ENCODE data around the gene CAMK1D.

CAMK1D gene

GRCh38 chr10:12657489-12657888 lies 308.1 kb downstream of the CAMK1D start:
- no peak for DNase-seq (ENCODE audit: low spot score)

GRCh38 chr10:12658526-12658925 lies 309.2 kb downstream of the CAMK1D start:
- DNase-seq (ENCODE audit: low spot score), result no peak

DNA sequence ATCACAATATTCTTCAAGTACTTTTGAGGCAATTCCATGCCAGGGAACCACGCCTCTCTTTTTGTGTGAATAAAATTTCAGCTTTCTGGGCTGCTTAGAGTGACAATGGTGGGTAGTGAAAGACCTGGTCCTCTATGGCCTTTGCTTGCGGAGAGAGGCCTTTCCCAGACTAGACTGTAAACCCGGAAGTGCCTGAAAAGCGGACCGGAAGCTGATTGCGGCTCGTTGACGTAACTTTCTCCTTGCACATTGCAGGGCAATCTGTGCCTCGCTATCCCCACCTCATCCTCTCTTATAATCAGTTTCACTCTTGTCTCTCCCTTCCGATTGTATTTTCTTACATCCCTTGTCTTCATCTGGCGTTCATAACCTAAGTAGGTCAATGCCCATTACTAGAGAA lies 310.4 kb downstream of the CAMK1D start:
- no peak for DNase-seq (ENCODE audit: low spot score)

DNA sequence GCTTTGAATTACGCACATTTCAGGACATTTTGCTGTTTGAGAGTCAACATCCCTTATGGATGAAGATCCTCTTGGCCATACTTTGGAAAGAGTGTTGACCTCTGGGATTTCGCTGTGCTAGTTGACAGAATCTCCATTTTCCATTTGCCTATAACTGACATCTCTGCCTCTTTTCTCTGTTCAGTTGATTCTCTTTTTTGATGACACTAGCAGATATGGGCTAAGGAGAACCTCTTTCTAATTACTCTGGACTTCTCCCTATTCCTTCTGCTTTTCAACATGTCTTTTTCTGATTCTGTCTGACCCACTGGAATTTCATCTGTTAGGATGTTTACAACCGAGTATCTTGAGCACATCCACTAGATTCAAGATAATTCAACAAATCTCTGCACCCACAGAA lies 311.5 kb downstream of the CAMK1D start:
- DNase-seq (ENCODE audit: low spot score), result no peak

GRCh38 chr10:12661671-12662070 lies 312.3 kb downstream of the CAMK1D start:
- DNase-seq (ENCODE audit: low spot score), result no peak

DNA sequence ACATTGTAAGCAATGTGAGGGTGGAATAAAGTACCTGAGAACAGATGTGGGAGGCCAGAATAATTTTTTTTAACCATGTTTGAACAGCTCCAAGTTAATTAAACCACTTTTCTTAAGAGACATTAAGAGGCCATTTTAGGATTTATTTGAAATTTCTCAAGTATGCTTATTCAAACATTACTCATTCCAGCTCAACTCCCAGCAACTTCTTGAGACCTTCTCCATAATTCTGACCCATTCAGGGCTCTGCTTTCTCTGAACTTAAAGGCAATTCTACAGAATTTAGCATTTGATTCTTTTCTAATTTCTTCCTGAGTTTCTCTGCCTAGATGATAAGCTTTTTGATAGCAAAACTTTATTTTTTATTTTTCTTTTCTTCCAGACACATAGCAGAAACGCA lies 314.5 kb downstream of the CAMK1D start:
- no peak for DNase-seq (ENCODE audit: low spot score)

DNA sequence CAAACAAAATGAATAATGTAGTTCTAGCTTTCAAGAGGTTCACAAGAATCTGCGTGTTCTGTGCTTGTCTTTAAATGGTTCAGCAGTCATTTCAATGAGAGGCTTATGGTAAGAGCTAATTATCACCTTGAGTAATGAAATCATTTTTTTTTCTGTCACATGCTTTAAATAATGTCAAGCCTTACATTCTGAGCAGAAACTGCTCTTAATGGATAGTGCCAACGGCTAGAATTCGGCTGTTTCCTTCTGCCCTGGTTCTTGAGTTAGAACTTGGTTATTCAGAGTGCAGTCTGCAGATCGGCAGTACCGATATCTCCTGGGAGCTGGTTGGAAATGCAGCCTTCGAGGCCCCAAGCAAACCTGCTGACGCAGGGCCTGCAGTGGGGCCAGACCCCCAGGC lies 316.2 kb downstream of the CAMK1D start:
- no peak for DNase-seq (ENCODE audit: low spot score)

DNA sequence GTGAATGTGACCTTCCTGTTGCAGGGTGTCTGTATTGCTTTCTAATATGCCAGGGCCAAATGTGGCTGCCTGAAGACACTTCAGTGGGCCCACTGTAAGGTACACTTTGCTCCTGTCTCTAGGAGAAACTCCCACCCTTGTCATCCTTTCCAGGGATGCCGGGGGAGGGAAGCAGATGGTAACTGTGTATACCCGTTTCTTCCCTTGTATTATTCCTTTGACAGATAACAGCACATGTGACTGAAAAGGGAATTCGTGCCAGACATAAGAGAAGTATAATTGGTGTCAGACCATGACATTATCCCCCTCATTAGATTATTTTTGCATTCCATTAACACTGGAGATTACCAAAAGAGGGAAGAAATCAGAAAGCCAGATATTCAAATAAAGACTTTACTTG lies 317.7 kb downstream of the CAMK1D start:
- no peak for DNase-seq (ENCODE audit: low spot score)

DNA sequence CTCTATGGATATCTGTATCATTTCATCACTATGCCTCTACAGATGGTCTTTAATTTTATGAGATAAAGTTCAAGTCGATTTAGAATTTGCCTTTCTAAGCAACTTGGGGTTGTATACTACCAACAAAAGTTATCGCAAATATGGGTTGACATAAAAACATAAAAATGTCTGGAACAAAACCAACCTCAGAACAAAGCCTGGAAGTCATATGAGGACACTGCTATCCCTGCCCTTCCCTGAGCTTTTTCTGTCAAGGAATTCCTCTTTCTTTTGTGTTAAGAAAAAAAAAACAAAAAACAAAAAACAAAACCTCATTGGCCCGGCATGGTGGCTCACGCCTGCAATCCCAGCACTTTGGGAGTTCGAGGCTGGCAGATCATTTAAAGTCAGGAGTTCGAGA lies 319.3 kb downstream of the CAMK1D start:
- DNase-seq (ENCODE audit: low spot score), result no peak

DNA sequence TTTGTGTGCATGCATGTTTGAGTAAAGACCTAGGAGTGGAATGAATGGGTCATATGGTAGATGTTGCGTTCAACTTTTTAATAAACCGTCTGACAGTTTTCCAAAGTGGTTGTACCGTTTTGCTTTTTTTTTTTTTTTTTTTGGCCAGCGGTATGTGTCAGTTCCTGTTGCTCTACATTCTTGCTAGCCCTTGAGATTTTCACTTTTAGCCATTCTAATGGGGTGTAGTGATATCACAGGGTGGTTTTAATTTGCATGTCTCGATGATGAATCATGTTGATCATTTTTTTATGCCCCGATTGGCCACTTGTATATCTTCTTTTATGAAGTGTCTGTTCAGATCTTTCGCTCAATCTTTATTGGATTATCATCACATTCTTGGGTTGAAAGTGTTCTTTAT lies 320.7 kb downstream of the CAMK1D start:
- no peak for DNase-seq (ENCODE audit: low spot score)

DNA sequence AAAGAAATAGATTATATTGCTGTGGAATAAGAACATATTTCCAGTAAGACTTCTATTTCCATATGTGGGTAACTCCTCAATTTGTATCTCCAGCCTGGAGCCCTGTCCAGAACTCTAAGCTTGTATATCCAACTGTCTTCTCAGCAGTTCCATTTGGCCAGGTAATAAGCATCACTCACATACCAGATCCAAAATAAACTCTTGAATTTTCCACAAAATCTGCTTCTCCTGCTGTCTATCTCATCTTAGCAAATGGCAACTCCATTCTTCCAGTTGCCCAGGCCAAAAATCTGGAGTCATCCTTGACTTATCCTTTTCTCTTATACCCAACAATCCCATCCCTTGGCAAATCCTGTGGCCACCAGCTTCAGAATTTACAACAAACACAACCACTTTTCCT lies 325.8 kb downstream of the CAMK1D start:
- DNase-seq (ENCODE audit: low spot score), result no peak

DNA sequence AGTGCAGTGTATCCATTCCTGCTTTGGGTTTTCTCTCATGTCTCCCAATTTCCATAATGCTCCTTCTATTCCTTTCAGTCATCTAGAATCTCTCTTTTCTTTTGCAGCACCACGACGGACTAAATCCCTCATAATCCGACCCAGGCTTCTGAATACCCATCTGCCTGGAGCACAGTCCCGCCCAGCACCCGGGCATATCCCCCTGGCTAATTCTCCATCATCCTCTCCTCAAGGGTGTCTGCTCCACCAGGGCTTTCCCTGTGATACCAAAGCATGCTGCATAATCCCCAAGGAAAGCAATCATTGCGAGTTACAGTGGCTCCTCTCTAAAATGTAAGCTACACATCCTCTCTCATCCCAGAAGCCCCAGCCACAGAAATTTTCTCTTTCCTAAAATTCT lies 330.3 kb downstream of the CAMK1D start:
- no peak for DNase-seq (ENCODE audit: low spot score)

DNA sequence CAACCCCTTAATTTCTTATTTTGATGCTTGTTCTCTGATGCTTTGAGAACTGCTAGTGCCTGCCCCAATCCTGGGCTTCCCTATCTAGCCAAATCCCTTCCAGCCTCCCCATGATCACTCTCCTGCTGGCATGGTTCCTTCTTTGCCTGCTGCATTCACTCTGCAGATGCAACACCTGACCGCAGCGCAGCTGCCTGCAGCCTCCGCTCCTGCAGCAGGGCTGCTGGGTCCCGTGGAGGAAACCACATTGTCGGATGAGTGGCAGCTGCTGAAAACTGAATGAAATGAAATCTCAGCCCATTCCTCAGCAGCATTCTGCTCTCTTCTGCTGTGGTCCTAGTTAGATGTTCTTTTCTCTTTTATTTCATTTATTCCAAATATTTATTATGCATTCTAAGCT lies 331.9 kb downstream of the CAMK1D start:
- DNase-seq (ENCODE audit: low spot score), result no peak

DNA sequence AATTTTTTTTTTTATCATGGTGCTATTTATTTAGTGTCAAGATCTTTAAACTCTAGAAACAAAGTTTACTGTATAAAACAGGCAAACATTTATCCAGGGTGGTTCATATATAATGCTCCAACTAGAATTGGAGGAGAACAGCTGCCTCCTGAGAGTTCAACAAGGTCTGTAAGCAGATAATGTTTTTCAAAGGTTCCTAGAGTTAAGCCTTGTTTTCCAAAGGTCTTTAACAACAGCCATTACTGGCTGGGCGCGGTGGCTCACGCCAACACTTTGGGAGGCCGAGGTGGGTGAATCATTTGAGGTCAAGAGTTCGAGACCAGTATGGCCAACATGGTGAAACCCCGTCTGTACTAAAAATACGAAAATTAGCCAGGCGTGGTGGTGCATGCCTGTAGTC lies 335.4 kb downstream of the CAMK1D start:
- no peak for DNase-seq (ENCODE audit: low spot score)

DNA sequence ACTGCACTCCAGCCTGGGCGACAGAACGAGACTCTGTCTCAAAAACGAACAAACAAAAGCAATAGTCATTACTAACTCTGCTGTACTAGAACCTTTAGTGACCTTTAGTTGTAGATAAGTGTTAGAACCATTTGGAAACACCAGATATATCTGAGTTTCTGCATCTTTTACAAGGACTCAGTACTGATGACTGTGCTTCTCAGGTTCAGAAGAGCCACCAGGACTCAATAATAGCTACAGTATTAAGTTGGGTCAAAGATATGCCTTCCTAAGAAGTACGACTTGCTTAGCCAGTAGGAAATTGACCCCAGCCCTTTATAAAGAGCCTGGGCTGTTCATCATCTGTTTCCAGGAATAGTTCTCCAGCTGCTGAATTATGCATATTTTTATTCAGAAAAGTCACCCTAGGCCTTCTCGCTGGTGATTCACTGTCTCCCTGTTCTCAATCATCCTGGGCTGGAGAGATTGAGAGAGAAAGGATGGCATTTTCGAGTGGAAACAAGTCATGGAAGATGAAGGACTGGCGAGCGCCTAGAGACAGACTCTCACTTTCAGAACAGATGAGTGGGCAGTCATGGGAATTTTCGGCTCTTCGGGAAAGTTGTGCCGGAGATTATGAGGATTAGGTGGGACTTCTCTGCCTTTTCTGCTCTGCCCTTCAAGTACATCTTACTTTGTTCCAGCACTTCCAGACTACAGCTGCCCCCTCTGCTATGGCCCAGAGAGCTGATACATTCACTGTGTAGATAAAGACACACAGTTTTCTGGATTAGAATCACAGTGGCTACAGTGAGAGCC lies 336.1 kb downstream of the CAMK1D start:
- no peak for DNase-seq (ENCODE audit: low spot score)

DNA sequence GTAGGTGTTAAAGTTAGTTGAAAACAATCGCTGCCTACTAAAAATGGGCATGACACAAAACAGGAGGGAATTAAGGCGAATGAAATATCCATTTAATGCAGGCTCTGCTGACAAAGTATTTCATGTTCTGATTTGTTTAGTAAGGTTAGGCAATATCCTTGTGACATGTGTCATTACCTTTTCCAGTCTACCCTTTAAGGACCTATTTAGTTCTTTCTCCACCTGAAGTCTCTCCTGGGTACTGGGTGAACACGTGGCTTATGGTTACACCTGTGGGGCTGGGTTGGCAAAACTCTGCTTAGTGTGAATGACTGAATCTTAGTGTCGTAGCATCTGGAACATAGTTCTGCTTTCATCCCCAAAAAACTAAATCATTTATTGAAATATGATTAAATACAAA lies 338.6 kb downstream of the CAMK1D start:
- no peak for DNase-seq (ENCODE audit: low spot score)

DNA sequence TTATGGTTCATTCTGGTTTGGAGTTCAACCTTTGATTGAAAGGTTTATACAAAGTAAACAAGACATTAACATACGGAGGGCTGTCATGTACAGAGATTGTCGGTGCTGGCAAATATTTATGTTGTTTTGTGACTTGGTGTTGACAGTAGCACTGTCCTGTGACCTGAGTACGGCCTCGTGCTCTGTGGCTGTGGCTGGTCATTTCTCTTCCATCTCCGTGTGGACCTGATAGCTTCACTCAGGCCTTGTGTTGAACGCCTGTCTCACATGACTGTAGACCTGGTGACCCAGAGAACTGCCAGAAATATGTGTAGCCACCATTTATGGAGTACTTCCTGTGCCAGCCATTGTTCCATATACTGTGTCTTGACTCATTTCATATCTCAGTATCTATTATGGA lies 340.5 kb downstream of the CAMK1D start:
- DNase-seq (ENCODE audit: low spot score), result no peak

DNA sequence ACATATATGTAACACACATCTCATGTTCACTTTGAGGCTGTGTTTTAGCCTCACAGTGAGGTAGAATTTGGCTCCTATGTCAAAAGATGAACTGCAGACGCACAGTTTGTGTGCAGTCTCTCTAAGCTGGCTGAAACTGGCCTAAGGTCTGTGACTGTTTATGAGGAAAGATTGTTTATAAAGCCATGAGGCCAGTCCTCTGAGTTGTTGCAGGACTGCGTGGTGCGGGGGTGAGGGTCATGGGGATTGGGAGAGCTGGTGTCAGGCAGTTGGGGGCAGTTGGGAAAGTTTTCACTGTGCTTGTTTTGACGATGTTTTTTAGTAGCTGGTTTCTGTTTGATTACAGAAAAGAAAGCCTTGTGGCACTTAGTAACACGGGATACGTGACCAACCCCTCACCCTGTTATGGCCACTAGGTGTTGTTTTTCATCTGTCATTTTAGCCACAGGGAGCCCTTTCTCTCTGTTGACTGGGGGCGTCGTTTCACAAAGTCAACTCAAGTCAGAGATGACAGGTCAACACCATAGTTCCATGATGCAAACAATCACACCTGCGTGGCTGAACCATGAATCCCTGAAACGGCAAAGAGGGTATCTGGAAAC lies 341.3 kb downstream of the CAMK1D start:
- no peak for DNase-seq (ENCODE audit: low spot score)

GRCh38 chr10:12691596-12691995 lies 342.2 kb downstream of the CAMK1D start:
- DNase-seq (ENCODE audit: low spot score), result no peak

- DNase-seq (ENCODE audit: low spot score), result no peak
Observed at GRCh38 chr10:12697764-12698163, 348.4 kb downstream of the CAMK1D start.

DNA sequence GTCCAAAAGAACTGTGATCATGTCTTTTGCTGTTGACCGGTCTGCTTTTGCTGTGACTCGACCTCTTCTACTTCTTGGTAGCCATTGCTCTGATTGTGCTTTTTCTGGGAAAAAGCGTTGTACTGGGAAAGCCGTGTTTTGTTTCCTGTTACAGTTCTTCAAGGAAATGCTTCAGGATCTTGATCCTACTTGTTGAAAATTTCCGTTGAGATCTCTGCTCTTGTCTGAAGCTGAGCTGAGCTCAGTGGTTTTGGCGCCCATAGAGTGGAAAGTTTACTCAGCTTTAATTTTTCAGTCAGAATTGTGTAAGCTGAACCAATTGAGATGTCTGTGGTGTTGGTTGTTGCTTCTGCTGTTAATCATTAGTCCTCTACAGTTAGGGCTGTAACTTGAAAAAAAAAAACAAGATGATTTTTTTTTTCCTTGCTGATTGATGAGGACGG lies 349.9 kb downstream of the CAMK1D start:
- DNase-seq (ENCODE audit: low spot score), result no peak

DNA sequence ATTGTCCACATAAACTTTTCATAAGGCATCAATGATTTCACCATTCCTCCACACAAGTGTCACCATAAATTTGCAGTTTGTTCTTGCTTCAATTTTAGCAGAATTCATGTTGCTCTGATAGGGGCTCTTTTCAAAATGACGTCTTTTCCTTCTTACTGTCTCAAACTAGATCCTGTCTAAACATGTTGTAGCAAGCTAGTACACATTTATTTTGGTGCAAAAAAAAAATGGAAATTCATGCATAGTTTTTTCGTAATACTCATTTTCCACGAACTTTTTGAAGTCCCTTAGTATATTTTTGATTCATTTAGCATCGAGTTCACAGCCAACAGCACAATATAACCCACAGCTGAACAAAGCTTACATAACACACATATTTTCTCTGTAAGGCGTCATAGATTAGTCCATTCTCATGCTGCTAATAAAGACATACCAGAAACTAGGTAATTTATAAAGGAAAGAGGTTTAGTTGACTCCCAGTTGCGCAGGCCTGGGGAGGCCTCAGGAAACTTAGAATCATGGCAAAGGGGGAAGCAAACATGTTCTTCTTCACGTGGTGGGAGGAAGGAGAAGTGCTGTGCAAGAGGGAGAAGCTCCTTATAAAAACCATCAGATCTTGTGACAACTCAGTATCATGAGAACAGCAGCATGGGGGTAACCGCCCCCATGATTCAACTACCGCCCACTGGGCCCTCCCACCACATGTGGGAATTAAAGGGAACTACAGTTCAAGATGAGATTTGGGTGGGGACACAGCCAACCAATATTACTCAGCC lies 350.6 kb downstream of the CAMK1D start:
- DNase-seq (ENCODE audit: low spot score), result no peak

DNA sequence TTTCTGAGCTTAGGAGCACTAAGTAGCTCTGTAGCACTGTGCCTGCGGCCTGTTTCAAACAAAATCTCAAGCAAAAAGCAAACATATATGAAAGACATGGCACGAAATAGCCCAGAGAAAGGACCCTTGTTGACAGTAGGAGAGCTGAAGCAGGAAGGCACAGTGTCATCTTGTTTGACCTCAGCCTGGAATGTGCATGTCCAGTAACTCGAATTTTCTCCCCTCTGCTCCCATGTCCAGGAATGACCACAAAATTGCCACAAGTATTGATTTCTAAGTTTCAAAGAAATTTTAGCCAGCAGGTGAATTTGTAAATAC lies 351.2 kb downstream of the CAMK1D start:
- no peak for DNase-seq (ENCODE audit: low spot score)
